Transverse colon (tissue), 4 donors: ENCODE measurements around the gene SZT2.

Source experiments
- CTCF ChIP-seq, 5 experiments: fragments of 200-600 bp in 3 of 5; fragments of 450-650 bp in 2 of 5; sonication (generic) in 3 of 5; IDR thresholded peaks; 1 replicate in 2 of 5; 2 replicates in 3 of 5; pipeline ENCODE4 v1.5.1; 2016 to 2017; ENCODE audit warnings: antibody characterized with exemption in 5 of 5, inconsistent platforms in 3 of 5, mild to moderate bottlenecking in 2 of 5, moderate library complexity in 1 of 5
- POLR2AphosphoS5 ChIP-seq, 3 donors: sonication (generic); formaldehyde crosslinking; IDR thresholded peaks; one replicate each; pipeline ENCODE4 v1.6.1; 2016; ENCODE audit warnings: antibody characterized with exemption in 3 of 3

- TF ChIP-seq CTCF (IDR thresholded peaks at IDR 0.05) = no peak
- no peak for TF ChIP-seq POLR2AphosphoS5 (IDR thresholded peaks at IDR 0.05)
Measured at GRCh38 chr1:43415901-43416300, 26.2 kb downstream of the SZT2 start.
